GM23338 (cell line): ENCODE data around the gene AK4. TPM values are rescaled to one million over a fixed set of nuclear protein-coding genes. Genes with fewer than 3 reads are reported as not detected.

Source experiments
- ATAC-seq: fragments of 200-7000 bp; cut with Tn5 transposase; 3 replicates; pipeline ENCODE4 v1.9.1; 2020
- DNase-seq: peaks from one replicate; pipeline ENCODE4 v3.0.0-alpha.2; 2015; ENCODE audit warnings: low spot score
- H2AFZ ChIP-seq: fragments of 200-600 bp; sonication (generic); 2 replicates; pipeline ENCODE4 v1.8.0; 2016; ENCODE audit warnings: antibody characterized with exemption, mild to moderate bottlenecking, moderate library complexity
- H3F3A ChIP-seq: fragments of 200-600 bp; sonication (generic); replicated peaks from 2 replicates; pipeline ENCODE4 v1.8.0; 2017; ENCODE audit warnings: antibody characterized with exemption, mixed run types, low read depth
- H3K27ac ChIP-seq: fragments of 200-600 bp; sonication (generic); 2 replicates; pipeline ENCODE4 v1.6.1; 2016; ENCODE audit warnings: low read depth
- H3K27me3 ChIP-seq: fragments of 200-600 bp; sonication (generic); 2 replicates; pipeline ENCODE4 v1.8.0; 2016; ENCODE audit warnings: mild to moderate bottlenecking, mixed run types, moderate library complexity; ENCODE audit not compliant: insufficient read depth
- H3K36me3 ChIP-seq: fragments of 200-600 bp; sonication (generic); 2 replicates; pipeline ENCODE4 v1.8.0; 2016; ENCODE audit warnings: mild to moderate bottlenecking; ENCODE audit not compliant: insufficient read depth
- H3K4me1 ChIP-seq: fragments of 200-600 bp; sonication (generic); 2 replicates; pipeline ENCODE4 v1.8.0; 2016; ENCODE audit warnings: mild to moderate bottlenecking, moderate library complexity; ENCODE audit not compliant: insufficient read depth
- H3K4me2 ChIP-seq: fragments of 200-600 bp; sonication (generic); 2 replicates; pipeline ENCODE4 v1.7.1; 2017; ENCODE audit warnings: mixed run types
- H3K4me3 ChIP-seq: fragments of 200-600 bp; sonication (generic); 2 replicates; pipeline ENCODE4 v1.6.1; 2016; ENCODE audit warnings: mixed run types
- H3K79me2 ChIP-seq: fragments of 200-600 bp; sonication (generic); replicated peaks from 2 replicates; pipeline ENCODE4 v1.8.0; 2017; ENCODE audit warnings: mild to moderate bottlenecking; ENCODE audit not compliant: insufficient read depth
- H3K9me2 ChIP-seq: fragments of 200-600 bp; sonication (generic); 2 replicates; pipeline ENCODE4 v1.8.0; 2017; ENCODE audit not compliant: insufficient read depth
- H4K20me1 ChIP-seq: fragments of 200-600 bp; sonication (generic); replicated peaks from 2 replicates; pipeline ENCODE4 v1.8.0; 2017; ENCODE audit warnings: mild to moderate bottlenecking; ENCODE audit not compliant: insufficient read depth
- H3K27ac Mint-ChIP-seq: 2 replicates; pipeline ENCODE4 v1.8.0; 2020; ENCODE audit warnings: inconsistent platforms, mild to moderate bottlenecking, moderate library complexity, mixed read lengths
- H3K27me3 Mint-ChIP-seq: 3 replicates; pipeline ENCODE4 v1.8.0; 2022; ENCODE audit warnings: low read depth, mild to moderate bottlenecking, moderate library complexity, mixed read lengths, inconsistent platforms; ENCODE audit not compliant: insufficient read depth, poor library complexity
- H3K36me3 Mint-ChIP-seq: 3 replicates; pipeline ENCODE4 v1.8.0; 2021; ENCODE audit warnings: low read depth, mild to moderate bottlenecking, inconsistent platforms, moderate library complexity, mixed read lengths
- H3K4me1 Mint-ChIP-seq: 3 replicates; pipeline ENCODE4 v1.8.0; 2020; ENCODE audit warnings: mild to moderate bottlenecking, inconsistent platforms, mixed read lengths
- H3K4me3 Mint-ChIP-seq: 3 replicates; pipeline ENCODE4 v1.8.0; 2021; ENCODE audit warnings: moderate library complexity, mild to moderate bottlenecking, inconsistent platforms, mixed read lengths
- H3K9me3 Mint-ChIP-seq: 3 replicates; pipeline ENCODE4 v1.8.0; 2020; ENCODE audit warnings: moderate library complexity, mild to moderate bottlenecking, inconsistent platforms, mixed read lengths
- CREB1 ChIP-seq: fragments of 250-450 bp; sonication (Bioruptor Pico); IDR thresholded peaks from 2 replicates; pipeline ENCODE4 v1.5.0; 2020; ENCODE audit warnings: low read depth, mild to moderate bottlenecking, moderate library complexity
- EZH2 ChIP-seq: fragments of 200-600 bp; sonication (generic); IDR thresholded peaks from one replicate; pipeline ENCODE4 v1.8.0; 2017; ENCODE audit warnings: antibody characterized with exemption, mild to moderate bottlenecking, low read depth; ENCODE audit not compliant: unreplicated experiment
- EZH2phosphoT487 ChIP-seq: fragments of 200-600 bp; sonication (generic); IDR thresholded peaks from one replicate; pipeline ENCODE4 v1.8.1; 2018; ENCODE audit warnings: antibody characterized with exemption; ENCODE audit not compliant: unreplicated experiment
- JUNB ChIP-seq: IDR thresholded peaks from one replicate; pipeline ENCODE4 v1.6.1; 2016; ENCODE audit warnings: antibody characterized with exemption; ENCODE audit not compliant: unreplicated experiment
- NANOG ChIP-seq: IDR thresholded peaks from 2 replicates; pipeline ENCODE4 v1.6.1; 2016; ENCODE audit warnings: antibody characterized with exemption, borderline replicate concordance
- POLR2AphosphoS5 ChIP-seq: IDR thresholded peaks from 2 replicates; pipeline ENCODE4 v1.6.1; 2016; ENCODE audit warnings: antibody characterized with exemption, low read depth
- STAT1 ChIP-seq: IDR thresholded peaks from one replicate; pipeline ENCODE4 v1.6.1; 2016; ENCODE audit warnings: antibody characterized with exemption; ENCODE audit not compliant: unreplicated experiment
- ZNF114 ChIP-seq: fragments of 250-450 bp; sonication (Bioruptor Pico); IDR thresholded peaks from 2 replicates; pipeline ENCODE4 v1.5.0; 2020; ENCODE audit warnings: mild to moderate bottlenecking, moderate library complexity
- ZNF331 ChIP-seq: fragments of 250-450 bp; sonication (Bioruptor Pico); IDR thresholded peaks from 2 replicates; pipeline ENCODE4 v1.5.0; 2020; ENCODE audit warnings: low read depth, mild to moderate bottlenecking, moderate library complexity
- polyA plus RNA-seq: library from polyadenylated mRNA; unstranded; fragments of >200 nt; fragmentation: Nextera tagmentation; extraction: Ambion mirVana; gene quantifications from 2 replicates; pipeline ENCODE4 v1.2.1, GENCODE V29; 2016
- total RNA-seq: library from RNA; depleted of rRNA; stranded (reverse); fragments of >200 nt; shearing (Covaris generic); gene quantifications from 2 replicates; pipeline ENCODE4 v1.2.3, GENCODE V29; 2014
- TF ChIP-seq, protein P1 (sequence below): IDR thresholded peaks from 2 replicates; pipeline ENCODE4 v1.6.1; 2016; ENCODE audit warnings: antibody characterized with exemption

Gene AK4
- total and polyA plus RNA-seq, 2 experiments from 2014 or later = 123 to 127 TPM

DNA sequence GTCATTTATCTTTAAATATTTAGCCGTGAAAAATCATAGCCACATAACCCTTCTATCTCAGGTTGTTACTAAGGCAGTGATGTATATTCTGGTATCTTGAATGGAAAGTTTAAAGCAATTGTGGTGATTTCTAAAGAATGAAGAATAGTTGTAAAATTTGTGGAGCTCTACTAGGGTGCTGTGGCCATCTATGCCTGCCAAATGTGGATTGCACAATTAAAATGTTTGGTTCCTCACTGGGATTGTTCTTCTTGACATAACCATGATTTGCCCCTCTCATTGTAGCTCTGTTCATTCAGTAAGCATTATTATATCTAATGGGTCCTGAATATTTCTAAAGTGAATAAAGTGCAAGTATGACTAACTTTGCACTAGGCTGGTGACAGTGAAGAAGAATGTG is 50.1 kb downstream of the AK4 start:
- no peak overlapping the region for H3K27ac ChIP-seq
- no peaks in the 10 kb centered on the region for H3K4me1 ChIP-seq
- peaks cover under 1% of the 10 kb centered on the region; the same call in 1 of the 2 replicates for H3K9me2 ChIP-seq
- H3F3A ChIP-seq = no peaks in the 10 kb centered on the region
- Mint-ChIP-seq H3K27ac (no peak overlapping the region), H3K4me3 (no peak overlapping the region), H3K36me3 (peaks cover 46% of the 10 kb centered on the region), H3K4me1 (peaks cover 7% of the 10 kb centered on the region; the same call in 2 of the 3 replicates), H3K9me3 (no peaks in the 10 kb centered on the region), H3K27me3 (no peaks in the 10 kb centered on the region)
- TF ChIP-seq POLR2AphosphoS5 (no peak), EZH2phosphoT487 (no peak), EZH2 (no peak), STAT1 (no peak)
- TF ChIP-seq, protein P1, sequence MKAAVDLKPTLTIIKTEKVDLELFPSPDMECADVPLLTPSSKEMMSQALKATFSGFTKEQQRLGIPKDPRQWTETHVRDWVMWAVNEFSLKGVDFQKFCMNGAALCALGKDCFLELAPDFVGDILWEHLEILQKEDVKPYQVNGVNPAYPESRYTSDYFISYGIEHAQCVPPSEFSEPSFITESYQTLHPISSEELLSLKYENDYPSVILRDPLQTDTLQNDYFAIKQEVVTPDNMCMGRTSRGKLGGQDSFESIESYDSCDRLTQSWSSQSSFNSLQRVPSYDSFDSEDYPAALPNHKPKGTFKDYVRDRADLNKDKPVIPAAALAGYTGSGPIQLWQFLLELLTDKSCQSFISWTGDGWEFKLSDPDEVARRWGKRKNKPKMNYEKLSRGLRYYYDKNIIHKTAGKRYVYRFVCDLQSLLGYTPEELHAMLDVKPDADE = no peak
- no peak for ATAC-seq
- no peaks in the 10 kb centered on the region for H3K27me3 ChIP-seq
- H3K4me3 ChIP-seq = no peak overlapping the region
- H3K79me2 ChIP-seq = peaks cover 60% of the 10 kb centered on the region
- DNase-seq = no peak
- no peak overlapping the region for H3K4me2 ChIP-seq
- no peaks in the 10 kb centered on the region for H3K36me3 ChIP-seq
- H4K20me1 ChIP-seq = no peaks in the 10 kb centered on the region; the same call in none of the 2 replicates
- no peak overlapping the region for H2AFZ ChIP-seq

DNA sequence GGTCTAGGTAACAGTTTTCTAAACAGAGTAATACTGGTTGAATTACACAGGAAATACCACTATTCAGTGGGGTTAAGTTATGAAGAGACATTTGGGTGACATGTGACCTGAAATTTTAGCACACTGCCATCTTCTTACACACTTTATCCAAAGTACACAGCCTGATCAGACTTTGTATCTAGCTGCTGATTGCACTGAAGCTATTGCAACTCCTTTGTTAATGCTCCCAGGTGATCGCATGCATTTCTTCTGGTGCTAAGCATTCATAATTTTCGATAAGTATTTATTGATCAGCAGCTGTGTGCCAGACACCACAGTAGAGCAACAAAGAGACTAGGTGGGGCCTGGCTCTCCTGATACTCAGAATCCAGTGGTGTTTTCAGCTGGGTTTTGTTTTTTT is 52.4 kb downstream of the AK4 start:
- H3K4me1 ChIP-seq = peaks cover 8% of the 10 kb centered on the region; the same call in 1 of the 2 replicates
- no peak overlapping the region for H3K4me3 ChIP-seq
- Mint-ChIP-seq H3K27me3 (peaks cover 2% of the 10 kb centered on the region), H3K4me3 (no peak overlapping the region), H3K4me1 (peaks cover 12% of the 10 kb centered on the region), H3K27ac (no peak overlapping the region), H3K36me3 (peaks cover 34% of the 10 kb centered on the region; the same call in 2 of the 3 replicates), H3K9me3 (no peaks in the 10 kb centered on the region)
- DNase-seq (no peak), ATAC-seq (no peak)
- H3K9me2 ChIP-seq = no peaks in the 10 kb centered on the region
- H3K4me2 ChIP-seq = no peak overlapping the region
- TF ChIP-seq ZNF331 (CRISPR knock-in tag) = no peak
- no peaks in the 10 kb centered on the region for H3K27me3 ChIP-seq
- H3K27ac ChIP-seq = no peak overlapping the region
- H4K20me1 ChIP-seq = no peaks in the 10 kb centered on the region; the same call in none of the 2 replicates
- no peaks in the 10 kb centered on the region for H3F3A ChIP-seq
- H2AFZ ChIP-seq = no peak overlapping the region
- H3K79me2 ChIP-seq = peaks cover 72% of the 10 kb centered on the region
- no peaks in the 10 kb centered on the region for H3K36me3 ChIP-seq

DNA sequence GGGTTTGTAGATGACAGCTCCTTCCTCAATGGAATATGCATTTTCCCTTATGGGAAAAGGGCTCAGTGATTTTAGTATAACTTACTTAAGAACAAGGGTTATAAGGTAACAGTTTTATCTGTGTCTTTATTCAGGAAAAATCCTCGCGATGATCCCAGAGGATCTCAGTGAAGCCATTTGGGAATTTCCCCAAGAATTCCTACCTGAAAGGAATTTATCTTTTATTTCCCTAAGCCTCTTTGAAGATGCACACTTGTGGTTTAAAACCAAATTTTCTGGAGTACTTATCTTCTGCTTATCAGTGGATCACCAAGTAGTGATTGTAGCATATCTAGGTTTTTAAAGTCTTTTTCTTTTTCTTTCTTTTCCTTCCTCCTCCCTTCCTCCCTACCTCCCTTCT is 58.8 kb downstream of the AK4 start:
- H3K4me2 ChIP-seq = no peak overlapping the region
- peaks cover 47% of the 10 kb centered on the region for H3K4me1 Mint-ChIP-seq
- H3K9me2 ChIP-seq = no peaks in the 10 kb centered on the region
- H3K27me3 Mint-ChIP-seq = peaks cover 4% of the 10 kb centered on the region
- H3K27ac Mint-ChIP-seq = 0 out of 2 replicates have a peak overlapping the region, but pooled peaks have one; percentile 57
- no peak overlapping the region for H3K27ac ChIP-seq
- no peaks in the 10 kb centered on the region for H3F3A ChIP-seq
- no peak for DNase-seq
- no peak overlapping the region for H2AFZ ChIP-seq
- no peak overlapping the region for H3K4me3 Mint-ChIP-seq
- peaks cover 18% of the 10 kb centered on the region; the same call in 1 of the 2 replicates for H3K4me1 ChIP-seq
- no peak for ATAC-seq
- H3K79me2 ChIP-seq = peaks cover 72% of the 10 kb centered on the region
- H3K36me3 Mint-ChIP-seq = peaks cover 19% of the 10 kb centered on the region
- H3K36me3 ChIP-seq = no peaks in the 10 kb centered on the region
- H3K4me3 ChIP-seq = no peak overlapping the region
- H3K9me3 Mint-ChIP-seq = no peaks in the 10 kb centered on the region
- H4K20me1 ChIP-seq = no peaks in the 10 kb centered on the region; the same call in 1 of the 2 replicates
- no peaks in the 10 kb centered on the region for H3K27me3 ChIP-seq
- TF ChIP-seq NANOG (no peak), ZNF114 (CRISPR knock-in tag) (no peak), CREB1 (CRISPR knock-in tag) (no peak), EZH2phosphoT487 (no peak), ZNF331 (CRISPR knock-in tag) (no peak), JUNB (no peak), POLR2AphosphoS5 (no peak)
- TF ChIP-seq, protein P1 = no peak
